Loucy (cell line): Measurements from ENCODE around the gene ROBO1.

Experiments used
- H2AFZ ChIP-seq: fragments of 200-600 bp; sonication (generic); 2 replicates; pipeline ENCODE4 v1.6.0; 2016; ENCODE audit warnings: antibody characterized with exemption, mild to moderate bottlenecking, low read length, moderate library complexity
- H3F3A ChIP-seq: fragments of 200-600 bp; 2 replicates; pipeline ENCODE4 v1.6.0; 2016; ENCODE audit warnings: antibody characterized with exemption, low read depth, mild to moderate bottlenecking
- H3K27me3 ChIP-seq: fragments of 200-600 bp; sonication (generic); 2 replicates; pipeline ENCODE4 v1.6.1; 2014; ENCODE audit warnings: low read length, mild to moderate bottlenecking; ENCODE audit not compliant: insufficient read depth, poor library complexity, severe bottlenecking
- H3K36me3 ChIP-seq: fragments of 200-600 bp; sonication (generic); 2 replicates; pipeline ENCODE4 v1.6.1; 2016; ENCODE audit warnings: low read length; ENCODE audit not compliant: insufficient read depth
- H3K4me1 ChIP-seq: fragments of 200-600 bp; sonication (generic); 2 replicates; pipeline ENCODE4 v1.5.1; 2014; ENCODE audit warnings: low read length, mild to moderate bottlenecking; ENCODE audit not compliant: insufficient read depth, poor library complexity, severe bottlenecking
- H3K4me2 ChIP-seq: fragments of 200-600 bp; sonication (generic); 2 replicates; pipeline ENCODE4 v1.6.0; 2014; ENCODE audit warnings: antibody characterized with exemption, low read length, low read depth, mild to moderate bottlenecking; ENCODE audit not compliant: poor library complexity, severe bottlenecking
- H3K4me3 ChIP-seq: fragments of 200-600 bp; sonication (generic); 2 replicates; pipeline ENCODE4 v1.5.1; 2014; ENCODE audit warnings: low read length, mild to moderate bottlenecking, mixed read lengths; ENCODE audit not compliant: poor library complexity, severe bottlenecking
- H3K79me2 ChIP-seq: fragments of 200-600 bp; sonication (generic); 2 replicates; pipeline ENCODE4 v1.6.1; 2014; ENCODE audit warnings: low read length; ENCODE audit not compliant: insufficient read depth
- H3K9ac ChIP-seq: fragments of 200-600 bp; sonication (generic); 2 replicates; pipeline ENCODE4 v1.6.0; 2014; ENCODE audit warnings: mild to moderate bottlenecking, low read depth, low read length, moderate library complexity; ENCODE audit not compliant: poor library complexity, severe bottlenecking
- H3K9me2 ChIP-seq: fragments of 200-600 bp; sonication (generic); replicated peaks from 2 replicates; pipeline ENCODE4 v1.6.1; 2016; ENCODE audit warnings: low read depth, low read length, mixed read lengths
- H3K9me3 ChIP-seq: fragments of 200-600 bp; sonication (generic); 2 replicates; pipeline ENCODE4 v1.6.1; 2014; ENCODE audit warnings: mild to moderate bottlenecking, antibody characterized with exemption, low read length, low read depth; ENCODE audit not compliant: insufficient read depth
- H4K20me1 ChIP-seq: fragments of 200-600 bp; sonication (generic); 2 replicates; pipeline ENCODE4 v1.6.0; 2014; ENCODE audit warnings: antibody characterized with exemption, low read length, mild to moderate bottlenecking; ENCODE audit not compliant: insufficient read depth, poor library complexity, severe bottlenecking
- EZH2phosphoT487 ChIP-seq: fragments of 200-600 bp; IDR thresholded peaks from 2 replicates; pipeline ENCODE4 v1.6.1; 2018; ENCODE audit warnings: antibody characterized with exemption, mild to moderate bottlenecking, moderate library complexity, borderline replicate concordance
- TF ChIP-seq, protein P1 (sequence below): fragments of 200-600 bp; sonication (generic); conservative IDR thresholded peaks from 2 replicates; pipeline ENCODE4 v1.5.1; 2014; ENCODE audit warnings: mild to moderate bottlenecking, antibody characterized with exemption, low read length

Gene ROBO1

DNA sequence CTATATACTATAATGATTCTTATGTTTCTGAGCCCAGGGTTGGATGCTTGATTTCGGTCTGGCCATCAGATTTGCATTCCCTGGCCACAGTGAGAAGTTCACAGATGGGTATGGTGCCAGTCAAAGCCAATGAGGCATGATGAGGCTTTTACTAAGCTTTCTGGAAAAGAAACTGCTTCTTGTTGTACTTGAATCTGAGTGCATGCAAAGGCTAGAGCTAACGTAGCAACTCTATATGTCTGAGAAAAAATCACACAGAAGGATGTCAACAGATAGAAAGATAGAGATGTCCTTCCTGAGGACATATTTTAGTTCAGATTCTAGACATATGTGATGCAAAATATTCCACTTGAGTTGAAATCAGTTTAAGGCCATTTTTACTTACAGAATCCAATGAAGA is 608.1 kb downstream of the ROBO1 start:
- H3K36me3 ChIP-seq: no peaks in the 10 kb centered on the region
- no peaks in the 10 kb centered on the region for H3K9me2 ChIP-seq
- no peaks in the 10 kb centered on the region for H3K4me1 ChIP-seq
- H3F3A ChIP-seq: no peaks in the 10 kb centered on the region
- no peaks in the 10 kb centered on the region for H3K9me3 ChIP-seq
- TF ChIP-seq, protein P1, sequence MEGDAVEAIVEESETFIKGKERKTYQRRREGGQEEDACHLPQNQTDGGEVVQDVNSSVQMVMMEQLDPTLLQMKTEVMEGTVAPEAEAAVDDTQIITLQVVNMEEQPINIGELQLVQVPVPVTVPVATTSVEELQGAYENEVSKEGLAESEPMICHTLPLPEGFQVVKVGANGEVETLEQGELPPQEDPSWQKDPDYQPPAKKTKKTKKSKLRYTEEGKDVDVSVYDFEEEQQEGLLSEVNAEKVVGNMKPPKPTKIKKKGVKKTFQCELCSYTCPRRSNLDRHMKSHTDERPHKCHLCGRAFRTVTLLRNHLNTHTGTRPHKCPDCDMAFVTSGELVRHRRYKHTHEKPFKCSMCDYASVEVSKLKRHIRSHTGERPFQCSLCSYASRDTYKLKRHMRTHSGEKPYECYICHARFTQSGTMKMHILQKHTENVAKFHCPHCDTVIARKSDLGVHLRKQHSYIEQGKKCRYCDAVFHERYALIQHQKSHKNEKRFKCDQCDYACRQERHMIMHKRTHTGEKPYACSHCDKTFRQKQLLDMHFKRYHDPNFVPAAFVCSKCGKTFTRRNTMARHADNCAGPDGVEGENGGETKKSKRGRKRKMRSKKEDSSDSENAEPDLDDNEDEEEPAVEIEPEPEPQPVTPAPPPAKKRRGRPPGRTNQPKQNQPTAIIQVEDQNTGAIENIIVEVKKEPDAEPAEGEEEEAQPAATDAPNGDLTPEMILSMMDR: no peak
- H3K4me2 ChIP-seq: no peak overlapping the region
- H3K4me3 ChIP-seq: no peak overlapping the region
- no peak overlapping the region for H2AFZ ChIP-seq
- H3K79me2 ChIP-seq: no peaks in the 10 kb centered on the region
- H3K9ac ChIP-seq: no peak overlapping the region
- H4K20me1 ChIP-seq: no peaks in the 10 kb centered on the region
- no peaks in the 10 kb centered on the region for H3K27me3 ChIP-seq

- Histone ChIP-seq H3F3A (no peaks in the 10 kb centered on the region), H3K9me3 (no peaks in the 10 kb centered on the region), H3K4me1 (no peaks in the 10 kb centered on the region), H2AFZ (no peak overlapping the region), H3K79me2 (no peaks in the 10 kb centered on the region), H3K27me3 (no peaks in the 10 kb centered on the region), H3K36me3 (no peaks in the 10 kb centered on the region), H3K4me3 (no peak overlapping the region), H3K9ac (no peak overlapping the region), H3K9me2 (no peaks in the 10 kb centered on the region), H4K20me1 (no peaks in the 10 kb centered on the region), H3K4me2 (no peak overlapping the region)
- TF ChIP-seq EZH2phosphoT487: no peak
- TF ChIP-seq, protein P1: no peak
These were observed 610.6 kb downstream of the ROBO1 start for GRCh38 chr3:79157191-79157590.

DNA sequence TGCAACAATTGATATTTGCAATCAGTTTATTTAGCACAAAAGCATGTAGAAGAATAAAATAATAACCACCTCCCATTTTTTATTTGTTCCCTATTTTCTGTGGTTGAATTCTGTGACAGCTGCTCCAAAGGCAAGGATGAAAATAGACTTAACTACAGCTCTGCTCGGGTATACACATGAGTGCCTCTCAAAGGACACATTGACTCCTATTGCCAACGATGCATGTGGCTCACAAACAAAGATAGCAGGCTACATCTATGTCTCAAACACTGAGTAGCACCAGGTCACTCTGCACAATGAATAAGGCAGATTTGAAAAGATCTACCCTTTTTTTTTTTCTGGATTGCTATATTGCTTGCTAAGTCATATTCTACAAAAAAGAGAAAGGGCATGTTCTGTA is 612.9 kb downstream of the ROBO1 start:
- no peaks in the 10 kb centered on the region for H3K9me2 ChIP-seq
- no peak overlapping the region for H3K4me2 ChIP-seq
- H3K4me1 ChIP-seq: no peaks in the 10 kb centered on the region
- H3F3A ChIP-seq: no peaks in the 10 kb centered on the region
- no peak overlapping the region for H3K4me3 ChIP-seq
- no peaks in the 10 kb centered on the region for H3K27me3 ChIP-seq
- TF ChIP-seq, protein P1: no peak
- no peak for TF ChIP-seq EZH2phosphoT487
- no peak overlapping the region for H2AFZ ChIP-seq
- H3K9me3 ChIP-seq: no peaks in the 10 kb centered on the region
- no peaks in the 10 kb centered on the region for H3K79me2 ChIP-seq
- H3K9ac ChIP-seq: no peak overlapping the region
- no peaks in the 10 kb centered on the region for H3K36me3 ChIP-seq
- H4K20me1 ChIP-seq: no peaks in the 10 kb centered on the region
